ENCODE measurements around the gene FARS2. TPM values are rescaled to one million over a fixed set of nuclear protein-coding genes. Genes with fewer than 3 reads are reported as not detected.

FARS2 gene
- total RNA-seq, 4 donors from 2014 or later: 16.4 to 26.1 (median 21.4) TPM

DNA sequence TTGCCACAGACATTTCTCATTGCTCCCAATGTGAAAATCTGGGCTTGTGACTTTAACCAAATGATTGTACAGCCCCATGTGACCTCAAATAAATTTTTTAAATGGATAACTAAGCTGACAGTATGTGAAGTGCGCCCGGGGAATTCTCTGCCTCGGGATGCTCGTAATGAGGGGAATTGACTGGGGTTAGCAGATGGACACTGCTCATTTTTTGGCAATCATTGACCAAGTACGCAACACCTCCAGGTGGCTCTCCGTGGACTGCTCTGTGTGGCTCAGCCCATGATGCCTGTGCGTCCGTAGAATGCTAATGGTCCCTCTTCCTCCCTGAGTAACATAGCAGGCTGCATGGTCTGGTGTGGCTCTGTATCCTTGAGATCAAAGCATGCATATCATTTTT, 42.4 kb downstream of the FARS2 start:
- TF ChIP-seq EP300 (IDR thresholded peaks at IDR 0.05): no peak
- no peak for TF ChIP-seq POLR2A (IDR thresholded peaks at IDR 0.05)
- TF ChIP-seq, protein P1, sequence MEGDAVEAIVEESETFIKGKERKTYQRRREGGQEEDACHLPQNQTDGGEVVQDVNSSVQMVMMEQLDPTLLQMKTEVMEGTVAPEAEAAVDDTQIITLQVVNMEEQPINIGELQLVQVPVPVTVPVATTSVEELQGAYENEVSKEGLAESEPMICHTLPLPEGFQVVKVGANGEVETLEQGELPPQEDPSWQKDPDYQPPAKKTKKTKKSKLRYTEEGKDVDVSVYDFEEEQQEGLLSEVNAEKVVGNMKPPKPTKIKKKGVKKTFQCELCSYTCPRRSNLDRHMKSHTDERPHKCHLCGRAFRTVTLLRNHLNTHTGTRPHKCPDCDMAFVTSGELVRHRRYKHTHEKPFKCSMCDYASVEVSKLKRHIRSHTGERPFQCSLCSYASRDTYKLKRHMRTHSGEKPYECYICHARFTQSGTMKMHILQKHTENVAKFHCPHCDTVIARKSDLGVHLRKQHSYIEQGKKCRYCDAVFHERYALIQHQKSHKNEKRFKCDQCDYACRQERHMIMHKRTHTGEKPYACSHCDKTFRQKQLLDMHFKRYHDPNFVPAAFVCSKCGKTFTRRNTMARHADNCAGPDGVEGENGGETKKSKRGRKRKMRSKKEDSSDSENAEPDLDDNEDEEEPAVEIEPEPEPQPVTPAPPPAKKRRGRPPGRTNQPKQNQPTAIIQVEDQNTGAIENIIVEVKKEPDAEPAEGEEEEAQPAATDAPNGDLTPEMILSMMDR (IDR thresholded peaks at IDR 0.05): no peak
- 91 to 95% methylated on average over 8 of the region's 8 CpGs for WGBS, 2 donors

DNA sequence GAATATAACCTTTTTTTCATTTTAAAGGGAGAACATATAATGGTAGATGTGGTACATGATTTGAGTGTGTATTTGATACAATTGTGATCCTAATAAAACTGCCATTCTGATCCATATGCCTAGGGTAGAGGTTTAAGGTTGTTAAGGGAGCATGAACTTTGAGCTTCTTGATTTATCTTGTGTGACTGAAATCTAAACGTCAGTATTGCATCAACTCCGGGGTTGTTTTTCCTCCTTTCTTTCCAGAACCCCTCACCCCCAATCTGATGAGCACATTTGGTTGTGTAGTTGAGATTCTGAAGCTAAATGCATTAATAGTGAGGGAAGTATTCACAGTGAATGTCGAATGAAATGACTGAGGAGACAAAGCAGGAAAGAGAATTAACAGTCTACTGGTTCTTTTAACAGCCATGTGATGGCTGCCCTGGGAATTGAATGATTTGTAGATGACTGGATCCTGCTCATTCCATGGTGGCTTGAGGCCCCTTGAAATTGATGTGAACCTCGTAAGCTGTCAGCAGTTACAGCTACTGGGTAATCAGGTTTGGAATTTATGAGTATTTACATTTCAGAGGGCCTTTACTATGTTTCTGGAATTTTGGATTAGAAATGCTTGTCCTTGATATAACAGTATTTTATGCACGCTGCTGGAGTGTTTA, 44.8 kb downstream of the FARS2 start:
- Histone ChIP-seq H3K4me3 (no peak overlapping the region), H3K36me3 (no peaks in the 10 kb centered on the region), H3K27ac (no peak overlapping the region), H3K9me3 (no peaks in the 10 kb centered on the region), H3K4me1 (peaks cover 0 to 5% (median 0%) of the 10 kb centered on the region in 4 donors), H3K27me3 (no peaks in the 10 kb centered on the region)
- 54 to 62% methylated on average over 5 of the region's 5 CpGs for WGBS, 2 donors
- DNase-seq (ENCODE audit: low spot score in 2 of 2): no peak
- TF ChIP-seq EP300 (IDR thresholded peaks at IDR 0.05) (no peak), POLR2A (IDR thresholded peaks at IDR 0.05) (no peak)
- TF ChIP-seq, protein P1 (IDR thresholded peaks at IDR 0.05): no peak

More for the DNA sequence above, 42.4 kb downstream of the FARS2 start:
- Histone ChIP-seq H3K36me3 (no peaks in the 10 kb centered on the region), H3K27me3 (no peaks in the 10 kb centered on the region), H3K4me1 (peaks cover 0 to 5% (median 0%) of the 10 kb centered on the region in 4 donors), H3K4me3 (no peak overlapping the region), H3K27ac (no peak overlapping the region), H3K9me3 (no peaks in the 10 kb centered on the region)
- DNase-seq (ENCODE audit: low spot score in 2 of 2): no peak

DNA sequence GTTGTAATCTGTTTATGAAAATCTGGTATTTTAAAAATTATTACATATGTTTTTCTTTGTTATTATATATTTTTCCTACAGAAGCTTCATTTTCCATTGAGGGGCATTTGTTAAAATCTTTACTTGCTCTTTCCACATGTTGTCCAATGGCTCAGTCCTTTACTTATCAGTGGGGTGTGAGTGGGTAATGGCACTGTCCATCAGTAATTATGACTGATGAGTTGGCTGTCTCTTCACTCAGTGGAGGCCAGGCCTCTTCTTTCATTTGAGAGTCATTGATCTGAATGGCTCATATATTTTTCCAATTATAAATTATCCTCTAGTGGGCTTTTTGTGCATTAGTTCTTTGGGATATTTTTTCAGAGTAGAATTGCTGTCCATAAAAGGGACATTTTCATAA, 45.7 kb downstream of the FARS2 start:
- DNase-seq (ENCODE audit: low spot score in 2 of 2): no peak
- Histone ChIP-seq H3K36me3 (no peaks in the 10 kb centered on the region), H3K4me3 (no peak overlapping the region), H3K27ac (no peak overlapping the region), H3K27me3 (no peaks in the 10 kb centered on the region), H3K9me3 (no peaks in the 10 kb centered on the region), H3K4me1 (peaks cover 0 to 5% (median 0%) of the 10 kb centered on the region in 4 donors)
- TF ChIP-seq POLR2A (IDR thresholded peaks at IDR 0.05) (no peak), EP300 (IDR thresholded peaks at IDR 0.05) (no peak)
- TF ChIP-seq, protein P1 (IDR thresholded peaks at IDR 0.05): no peak

DNA sequence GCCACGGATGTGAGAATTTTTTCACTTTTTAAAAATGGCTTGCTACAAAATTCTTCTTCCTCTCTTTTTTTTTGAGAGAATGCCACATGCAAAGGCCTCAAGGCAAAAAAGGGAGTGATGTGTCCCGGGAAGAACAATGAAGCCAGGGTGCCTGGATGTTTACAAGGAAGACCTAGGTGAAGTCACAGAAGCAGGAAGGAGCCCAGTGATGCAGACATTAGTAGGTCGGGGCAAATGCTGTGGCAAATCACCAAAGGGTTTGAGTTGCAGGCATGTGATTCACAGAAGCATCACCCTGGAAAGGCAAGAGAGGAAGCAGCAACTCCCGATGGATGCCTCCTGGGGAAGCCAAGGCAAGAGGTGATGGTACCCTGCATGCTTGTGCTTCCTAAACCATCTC, 46.8 kb downstream of the FARS2 start:
- Histone ChIP-seq H3K27ac (no peak overlapping the region), H3K4me3 (no peak overlapping the region), H3K9me3 (no peaks in the 10 kb centered on the region), H3K27me3 (no peaks in the 10 kb centered on the region), H3K4me1 (no peaks in the 10 kb centered on the region), H3K36me3 (no peaks in the 10 kb centered on the region)
- no peak for DNase-seq (ENCODE audit: low spot score in 2 of 2)
- TF ChIP-seq EP300 (IDR thresholded peaks at IDR 0.05): no peak
- TF ChIP-seq, protein P1 (IDR thresholded peaks at IDR 0.05): no peak
- WGBS, 2 donors: 79 to 85% methylated on average over 4 of the region's 4 CpGs

DNA sequence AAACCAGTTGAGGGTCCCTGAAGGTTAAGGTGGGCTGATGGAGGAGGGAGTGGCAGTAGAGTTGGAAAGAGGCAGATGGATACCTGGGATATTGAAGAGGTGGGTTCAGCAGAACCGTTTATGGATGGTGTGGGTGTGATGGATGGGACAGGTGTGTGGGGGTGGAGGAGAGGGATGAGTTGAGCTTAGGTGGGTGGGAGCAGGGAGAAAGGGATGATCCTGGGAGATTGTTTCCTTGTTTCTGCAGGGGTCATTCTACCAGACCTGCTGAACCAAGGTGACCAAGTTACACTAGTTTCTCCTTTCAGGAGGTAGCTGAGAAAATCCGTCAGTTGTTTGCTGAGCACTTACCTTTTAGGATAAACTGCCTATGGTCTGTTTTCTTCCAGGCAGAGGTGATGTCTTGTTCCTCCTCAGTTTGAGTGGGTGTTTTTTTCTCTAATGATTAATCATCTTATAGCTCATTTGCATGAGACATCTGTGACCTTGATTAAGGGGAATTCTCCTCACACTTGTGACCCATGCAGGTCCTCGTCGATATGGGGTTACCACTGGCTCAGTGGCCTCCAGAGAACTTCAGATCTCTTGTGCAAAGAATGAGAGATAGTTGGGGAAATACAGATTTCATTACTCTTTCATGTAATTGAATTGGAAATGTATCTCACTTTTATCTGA, 53.0 kb downstream of the FARS2 start:
- no peaks in the 10 kb centered on the region for H3K36me3 ChIP-seq
- 87 to 89% methylated on average over 4 of the region's 4 CpGs for WGBS, 2 donors
- DNase-seq (ENCODE audit: low spot score in 2 of 2): no peak
- H3K27ac ChIP-seq: no peak overlapping the region
- no peaks in the 10 kb centered on the region for H3K9me3 ChIP-seq
- TF ChIP-seq POLR2A (IDR thresholded peaks at IDR 0.05): no peak
- no peak overlapping the region for H3K4me3 ChIP-seq
- no peaks in the 10 kb centered on the region for H3K27me3 ChIP-seq
- H3K4me1 ChIP-seq: peaks cover 0 to 8% (median 0%) of the 10 kb centered on the region in 4 donors
